ENCODE results near the gene ADAMTS13.
A peak's percentile ranks its signal among the peaks of the same experiment; 100 is the strongest.
"Not testable (repeated sequence)": the region's sequence is repeated elsewhere in the genome, so short reads cannot be mapped to it uniquely, and the experiment has no call there.

The ADAMTS13 gene

DNA sequence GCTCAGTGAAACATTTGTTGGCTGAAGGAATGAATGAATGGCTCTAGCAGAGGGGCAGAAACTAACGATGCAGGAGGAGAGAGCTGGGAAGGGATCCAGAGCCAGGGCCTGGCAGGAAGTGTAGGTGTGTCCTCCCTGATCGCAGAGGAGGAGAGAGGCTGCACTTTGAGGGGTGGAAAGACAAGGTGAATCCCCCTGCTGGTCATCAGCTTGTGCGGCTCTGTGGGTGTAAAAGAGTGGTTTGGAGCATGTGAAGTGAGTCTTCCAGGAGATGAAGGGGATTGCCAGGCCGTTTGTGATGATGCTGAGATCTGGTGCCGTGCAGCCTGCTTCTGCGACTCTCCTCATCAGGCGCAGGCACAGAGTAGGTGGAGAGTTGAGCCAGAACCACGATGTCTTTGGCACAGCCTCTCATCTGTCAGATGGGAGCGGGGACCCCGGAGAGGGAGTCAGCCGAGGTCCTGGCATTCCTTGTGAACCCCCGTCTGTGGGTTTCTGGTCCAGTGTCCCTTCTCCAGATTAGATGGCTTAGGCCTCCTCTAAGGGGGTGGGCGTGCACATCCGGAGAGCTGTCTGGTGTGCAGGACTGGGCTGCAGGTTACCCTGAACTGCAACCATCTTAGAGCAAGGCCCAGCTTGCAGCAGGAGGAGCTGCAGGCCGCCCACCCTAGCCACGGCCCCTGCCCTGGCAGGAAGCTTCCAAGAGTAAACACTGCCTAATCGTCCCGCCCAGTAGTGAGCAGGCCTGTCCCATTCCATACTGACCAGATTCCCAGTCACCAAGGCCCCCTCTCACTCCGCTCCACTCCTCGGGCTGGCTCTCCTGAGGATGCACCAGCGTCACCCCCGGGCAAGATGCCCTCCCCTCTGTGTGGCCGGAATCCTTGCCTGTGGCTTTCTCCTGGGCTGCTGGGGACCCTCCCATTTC, at the start of gene ADAMTS13:
Gene ADAMTS13 (plus strand): TSS at position 753 of the 928 bp plus-strand sequence. CDS start 77 bp downstream, at position 830.
- DNase-seq: peak in 1 of 51 donors; percentile 52

DNA sequence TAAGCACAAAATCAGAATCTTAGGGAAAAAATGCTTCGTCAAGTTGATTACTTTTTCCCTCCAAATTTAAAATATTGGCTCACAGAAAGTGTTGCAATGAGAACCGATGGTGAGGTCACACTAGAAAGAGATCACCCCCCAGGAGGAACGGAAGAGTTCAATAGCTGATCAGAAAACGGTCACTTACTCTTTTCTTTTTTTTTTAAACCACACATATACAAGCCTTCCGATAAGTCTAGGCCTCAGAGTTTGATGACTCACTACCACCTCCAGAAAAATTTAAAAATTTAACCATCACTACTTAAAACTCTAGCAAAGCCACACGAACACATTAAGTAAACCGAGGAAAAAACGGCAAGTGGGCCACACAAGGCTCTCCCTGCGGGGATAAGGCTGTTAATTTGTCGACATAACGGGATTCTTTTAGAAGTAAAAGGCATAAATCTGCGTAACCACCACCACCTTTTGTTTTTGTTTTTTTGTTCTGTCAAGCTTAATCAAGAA, 47.5 kb upstream of the ADAMTS13 start:
- no peak for DNase-seq

DNA sequence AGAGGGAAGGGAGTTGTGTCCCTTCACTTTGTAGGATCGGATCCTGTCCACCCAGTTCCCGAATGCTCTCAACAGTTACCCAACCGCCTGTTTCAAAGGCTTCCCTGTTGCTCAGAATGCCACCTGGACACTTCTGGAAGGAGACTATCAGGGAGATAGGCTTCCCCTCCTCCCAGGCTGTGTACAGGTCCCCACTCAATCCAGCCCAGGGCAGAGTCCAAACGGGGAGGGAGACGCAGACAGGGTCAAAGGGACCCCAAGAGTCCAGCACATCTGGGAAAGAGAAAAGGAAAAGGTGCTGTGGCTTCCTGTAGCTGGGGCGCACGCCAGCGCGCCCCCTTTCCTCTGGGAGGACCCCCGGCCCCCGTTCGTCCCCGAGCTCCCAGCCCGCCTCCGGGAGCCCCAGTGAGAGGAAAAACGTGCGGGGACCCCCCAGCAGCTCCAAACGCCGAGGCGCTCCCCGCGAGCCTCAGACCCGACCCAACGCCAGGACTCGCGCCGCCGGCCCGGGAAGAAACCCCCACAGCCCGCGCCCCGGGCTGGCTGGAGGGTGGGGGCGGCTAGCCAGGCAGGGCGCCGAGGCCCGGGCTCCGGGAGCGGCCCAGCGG, 46.9 kb upstream of the ADAMTS13 start:
- peak in 1 of 51 donors; percentile 28 for DNase-seq

DNA sequence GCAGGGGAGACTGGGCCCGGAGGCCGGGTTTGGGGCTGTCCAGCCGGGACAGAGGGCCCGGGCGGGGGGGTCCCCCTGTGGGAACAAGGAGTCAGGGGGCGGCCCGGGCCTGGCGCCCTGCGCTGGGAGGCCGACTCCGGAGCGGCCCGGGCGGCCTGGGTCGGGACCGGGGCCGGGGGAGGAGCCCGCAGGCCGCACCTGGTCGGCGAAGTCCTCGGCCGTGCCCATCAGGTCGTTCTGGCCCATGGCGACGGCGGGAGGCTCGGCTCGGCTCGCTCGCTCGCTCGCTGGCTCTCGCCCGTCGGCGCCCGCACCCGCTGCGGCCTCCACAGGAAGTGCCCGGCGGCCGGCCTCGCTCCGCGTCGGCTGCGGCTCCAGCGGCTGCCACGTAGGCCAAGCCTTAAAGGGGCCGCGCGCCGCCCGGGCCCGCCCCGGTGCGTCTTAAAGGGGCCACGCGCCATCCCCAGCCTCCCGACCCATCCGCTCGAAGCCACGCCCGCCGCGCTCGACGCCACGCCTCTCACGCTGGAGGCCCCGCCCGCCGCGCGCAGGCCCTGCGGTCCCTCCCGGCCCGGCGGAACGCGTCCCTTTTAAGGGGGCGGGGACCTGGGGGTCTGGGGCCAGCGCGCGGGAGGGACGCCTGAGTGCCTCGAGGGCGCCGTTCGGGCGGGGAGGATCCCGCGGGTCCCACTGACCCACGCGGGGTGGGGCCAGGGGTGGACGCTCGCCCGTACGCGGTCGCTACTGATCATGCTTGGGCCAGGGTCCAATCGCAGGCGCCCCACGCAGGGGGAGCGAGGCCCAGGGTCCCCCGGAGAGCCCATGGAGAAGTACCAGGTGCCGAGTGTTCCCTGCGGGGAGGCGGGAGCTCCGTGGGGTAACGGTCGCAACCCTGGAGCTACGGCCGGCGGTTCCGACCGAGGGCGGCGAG, 46.2 kb upstream of the ADAMTS13 start, which contains the start of the genes STKLD1 and SURF4:
Gene STKLD1 (plus strand): TSS at position 643 of the 931 bp plus-strand sequence. CDS start 108 bp downstream, at position 751.
Gene SURF4 (minus strand): TSS at position 337 of the 931 bp plus-strand sequence. CDS start 91 bp downstream, at position 246.
- peak in 50 of 51 donors; percentile 46 to 98 (median 91) for DNase-seq

DNA sequence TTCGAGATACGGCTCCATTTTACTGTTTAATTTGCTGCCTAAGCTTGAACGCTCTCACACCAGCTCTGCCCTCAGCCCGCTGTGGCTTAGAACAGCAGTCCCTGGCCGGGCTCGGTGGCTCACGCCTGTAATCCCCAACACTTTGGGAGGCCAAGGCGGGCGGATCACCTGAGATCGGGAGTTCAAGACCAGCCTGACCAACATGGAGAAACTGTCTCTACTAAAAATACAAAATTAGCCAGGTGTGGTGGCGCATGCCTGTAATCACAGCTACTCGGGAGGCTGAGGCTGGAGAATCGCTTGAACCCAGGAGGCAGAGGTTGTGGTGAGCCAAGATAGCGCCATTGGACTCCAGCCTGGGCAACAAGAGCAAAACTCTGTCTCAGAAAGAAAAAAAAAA, 44.9 kb upstream of the ADAMTS13 start:
- not testable (repeated sequence) for DNase-seq

DNA sequence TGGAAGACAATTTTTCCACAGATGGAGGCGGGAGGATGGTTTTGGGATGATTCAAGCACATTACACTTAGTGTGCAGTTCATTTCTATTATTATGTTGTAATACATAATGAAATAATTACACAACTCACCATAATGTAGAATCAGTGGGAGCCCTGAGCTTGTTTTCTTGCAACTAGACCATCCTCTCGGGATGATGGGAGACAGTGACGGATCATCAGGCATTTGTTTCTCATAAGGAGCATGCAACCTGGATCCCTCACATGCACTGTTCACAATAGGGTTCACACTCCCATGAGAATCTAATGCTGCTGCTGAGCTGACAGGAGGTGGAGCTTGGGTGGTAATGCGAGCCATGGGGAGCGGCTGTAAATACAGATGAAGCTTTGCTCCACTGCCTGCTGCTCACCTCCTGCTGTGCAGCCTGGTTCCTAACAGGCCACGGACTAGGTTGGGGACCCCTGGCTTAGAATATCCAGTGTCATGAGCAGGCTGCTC, 44.4 kb upstream of the ADAMTS13 start:
- no peak for DNase-seq

DNA sequence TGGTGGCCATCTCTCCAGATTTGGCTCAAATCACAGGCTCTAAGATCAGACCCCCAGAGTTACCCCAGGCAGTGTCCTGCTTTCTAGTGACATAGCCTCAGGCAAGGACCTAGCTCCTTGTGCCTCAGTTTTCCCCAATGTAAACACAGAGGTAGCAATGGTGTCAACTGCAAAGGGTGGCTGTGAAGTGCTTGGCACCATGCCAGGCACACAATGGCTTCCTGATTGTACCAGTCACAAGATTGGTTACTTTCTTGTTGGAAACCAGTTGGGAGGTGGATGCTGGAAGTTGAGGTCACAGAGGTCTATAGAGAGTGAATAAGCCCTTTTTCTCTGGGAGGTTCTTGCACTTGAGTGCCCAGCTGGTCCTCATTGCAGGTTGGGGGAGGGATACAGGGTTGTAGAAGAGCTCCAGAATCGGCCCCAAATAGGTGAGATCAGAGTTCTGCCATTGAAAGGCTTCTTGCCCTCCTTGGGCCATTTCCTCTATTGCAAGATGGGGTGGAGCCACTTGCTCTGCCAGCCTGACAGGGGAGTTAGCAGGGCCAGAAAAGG, 43.7 kb upstream of the ADAMTS13 start:
- no peak for DNase-seq

DNA sequence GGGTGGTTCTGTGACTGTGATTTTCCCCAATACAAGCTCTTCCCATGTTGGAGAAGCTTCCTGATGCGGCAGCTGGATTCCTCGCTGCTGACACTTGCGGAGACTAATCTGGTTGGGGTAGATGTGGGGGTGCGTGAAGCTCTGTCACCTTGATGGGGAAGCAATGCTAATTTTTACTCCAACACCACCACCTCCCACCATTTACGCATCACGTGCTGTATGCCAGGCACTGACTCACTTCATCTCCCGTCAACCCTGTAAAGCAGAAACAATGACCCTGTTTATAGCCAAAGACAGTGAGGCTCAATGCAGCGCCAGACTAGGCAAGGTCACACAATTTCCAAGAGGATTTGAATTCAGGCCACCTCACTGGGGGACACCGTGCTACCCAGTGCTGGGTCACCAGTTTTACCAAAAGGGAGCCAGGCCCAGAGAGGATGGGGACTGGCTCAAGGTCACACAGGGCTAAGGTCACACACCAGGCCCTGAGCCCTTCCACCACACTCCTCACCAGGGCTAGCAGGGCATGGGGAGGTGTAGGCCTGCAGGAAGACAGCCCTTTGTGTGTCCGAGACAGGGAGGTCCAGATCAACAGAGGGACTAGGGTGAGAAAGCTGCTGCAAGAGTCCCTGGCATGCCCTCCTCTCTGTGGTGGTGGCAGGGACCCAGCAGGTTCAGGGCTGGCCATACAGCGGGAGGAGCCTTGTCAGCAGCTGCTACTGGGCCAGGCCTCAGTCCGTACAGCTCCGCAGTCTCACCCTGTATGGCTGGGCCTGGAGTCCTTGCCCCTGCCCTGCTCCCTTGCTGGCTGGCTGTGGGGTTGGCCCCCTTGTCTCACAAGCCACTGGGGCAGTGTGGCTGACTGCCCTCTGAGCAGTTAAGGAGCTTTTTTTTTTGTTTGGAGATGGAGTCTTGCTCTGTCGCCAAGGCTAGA, 42.7 kb upstream of the ADAMTS13 start:
- DNase-seq: peak in 13 of 51 donors; percentile 9 to 66 (median 30)

DNA sequence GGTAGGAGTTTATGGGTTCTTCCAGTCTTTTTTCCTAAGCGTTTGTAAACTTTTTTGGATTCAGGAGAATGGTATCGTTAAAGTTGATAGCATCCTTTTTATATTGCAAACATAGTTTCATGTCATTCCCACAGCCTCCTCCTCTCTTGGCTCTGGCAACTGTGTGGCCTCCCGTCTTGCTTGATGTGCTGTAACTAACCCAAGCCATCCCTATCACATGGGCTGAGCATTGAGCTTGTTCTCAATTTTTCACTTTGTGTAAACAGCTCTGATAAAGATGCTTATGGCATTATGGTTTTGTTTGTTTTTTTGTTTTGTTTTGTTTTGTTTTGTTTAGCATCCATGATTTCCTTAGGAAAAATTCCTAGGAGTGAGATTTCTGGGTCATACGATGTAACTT, 41.4 kb upstream of the ADAMTS13 start:
- DNase-seq: no peak

DNA sequence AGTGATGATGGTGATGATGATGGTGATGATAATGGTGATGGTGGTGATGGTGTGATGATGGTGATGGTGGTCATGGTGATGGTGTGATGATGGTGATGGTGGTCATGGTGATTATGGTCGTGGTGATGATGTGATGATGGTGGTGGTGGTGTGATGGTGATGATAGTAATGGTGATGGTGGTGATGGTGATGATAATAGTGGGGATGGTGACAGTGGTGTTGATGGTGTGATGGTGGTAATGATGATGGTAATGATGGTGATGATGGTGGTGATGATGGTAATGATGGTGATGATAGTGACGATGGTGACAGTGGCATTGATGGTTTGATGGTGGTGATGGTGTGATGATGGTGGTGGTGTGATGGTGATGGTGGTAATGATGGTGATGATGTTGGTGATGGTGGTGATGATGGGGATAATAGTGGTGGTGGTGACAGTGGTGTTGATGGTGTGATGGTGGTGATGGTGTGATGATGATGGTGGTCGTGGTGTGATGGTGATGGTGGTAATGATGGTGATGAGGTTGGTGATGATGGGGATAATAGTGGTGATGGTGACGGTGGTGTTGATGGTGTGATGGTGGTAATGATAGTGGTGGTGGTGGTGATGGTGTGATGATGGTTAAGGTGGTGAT, 39.5 kb upstream of the ADAMTS13 start:
- no peak for DNase-seq

DNA sequence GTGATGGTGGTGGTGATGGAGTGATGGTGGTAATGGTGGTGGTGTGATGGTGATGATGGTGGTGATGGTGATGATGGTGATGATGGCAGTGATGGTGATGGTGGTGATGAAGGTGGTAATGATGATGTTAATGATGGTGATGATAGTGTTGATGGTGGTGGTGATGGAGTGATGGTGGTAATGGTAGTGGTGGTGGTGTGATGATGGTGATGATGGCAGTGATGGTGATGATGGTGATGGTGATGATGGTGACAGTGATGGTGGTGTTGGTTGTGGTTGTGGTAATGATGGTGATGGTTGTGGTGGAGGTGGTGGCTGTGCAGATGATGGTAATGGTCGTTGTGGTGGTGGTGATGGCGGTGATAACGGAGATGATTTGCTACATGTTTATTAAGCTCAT, 38.7 kb upstream of the ADAMTS13 start:
- DNase-seq: no peak

DNA sequence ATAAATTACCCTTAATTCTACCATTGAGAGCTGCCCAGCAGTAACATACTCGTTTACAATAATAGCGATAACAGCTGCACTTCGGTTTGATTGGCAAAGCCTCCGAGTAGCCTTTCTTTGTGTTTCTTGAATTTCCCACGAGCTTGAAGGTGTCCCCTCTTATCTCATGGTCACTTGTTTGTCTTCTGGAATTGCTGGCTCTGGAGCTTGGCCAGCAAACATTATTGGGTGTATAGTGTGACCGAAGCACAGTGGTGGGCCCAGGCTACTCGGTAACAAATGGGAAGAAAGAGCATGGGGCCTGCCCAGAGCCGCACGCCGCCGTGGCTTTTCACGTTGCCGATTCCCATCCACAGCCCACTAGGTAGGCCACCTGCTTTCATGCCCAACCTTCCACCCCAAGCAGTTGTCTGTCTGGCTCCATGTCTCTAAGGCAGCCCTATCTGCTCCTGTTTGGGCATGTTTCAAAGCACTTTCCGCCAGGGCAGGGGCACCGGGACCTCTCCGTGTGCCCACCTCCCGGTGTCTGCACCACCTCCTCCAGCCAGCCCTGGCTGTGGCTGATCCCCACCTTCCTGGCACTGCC, 37.3 kb upstream of the ADAMTS13 start:
- DNase-seq: no peak

DNA sequence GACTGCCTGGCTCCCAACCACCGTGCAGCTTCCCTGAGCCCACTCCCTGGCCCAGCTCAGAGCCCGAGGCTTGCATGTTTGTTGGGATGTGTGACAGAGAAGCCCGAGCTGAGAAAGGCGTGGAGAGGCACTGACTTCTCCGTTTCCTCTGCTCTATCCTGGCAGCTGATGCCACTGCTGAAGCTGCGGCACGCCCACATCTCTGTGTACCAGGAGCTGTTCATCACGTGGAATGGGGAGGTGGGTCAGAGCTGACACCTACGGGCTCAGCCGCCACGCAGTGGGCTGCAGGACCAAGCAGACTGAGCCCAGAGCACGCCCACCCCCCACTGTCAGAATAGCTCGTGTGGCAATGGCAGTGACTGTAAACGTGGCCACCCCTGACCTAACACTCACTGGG, 36.7 kb upstream of the ADAMTS13 start:
- DNase-seq: peak in 1 of 51 donors; percentile 46

DNA sequence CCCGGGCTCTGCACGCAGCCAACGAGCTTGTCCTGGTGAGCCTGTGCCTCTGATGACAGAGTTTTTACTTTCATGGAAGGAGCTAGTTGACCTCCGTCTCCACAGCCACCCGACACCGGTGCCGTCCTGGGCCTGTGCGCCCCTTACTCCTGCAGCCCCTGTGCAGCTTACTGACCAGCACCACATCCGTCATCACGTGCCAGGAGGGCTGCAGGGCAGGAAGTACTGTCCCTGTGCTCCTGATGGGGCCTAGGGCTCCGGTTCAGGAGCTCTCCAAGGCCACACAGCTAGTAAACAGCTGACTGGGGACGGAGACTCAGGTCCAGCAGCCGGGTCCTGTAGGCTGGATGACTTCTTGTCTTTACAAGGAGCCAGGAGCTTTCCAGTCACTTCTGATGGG, 35.8 kb upstream of the ADAMTS13 start:
- no peak for DNase-seq

DNA sequence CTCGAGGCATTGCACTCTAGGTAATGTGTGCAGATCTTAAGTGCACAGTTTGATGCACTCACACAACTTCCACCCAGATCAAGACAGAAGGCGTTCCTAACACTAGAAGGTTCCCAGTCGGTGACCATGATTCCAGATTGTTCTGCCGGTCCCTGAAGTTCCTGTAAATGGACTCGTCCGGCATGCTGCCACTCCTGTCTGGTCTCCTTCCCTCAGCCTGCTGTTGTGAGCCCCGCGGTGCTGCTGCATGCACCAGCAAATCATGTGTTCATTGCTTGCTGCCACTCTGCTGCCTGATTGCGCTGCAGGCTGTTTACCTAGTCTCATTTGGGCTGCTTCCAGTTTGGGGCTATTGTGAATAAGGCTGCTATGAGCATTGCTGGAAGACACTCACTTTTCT, 34.5 kb upstream of the ADAMTS13 start:
- no peak for DNase-seq

DNA sequence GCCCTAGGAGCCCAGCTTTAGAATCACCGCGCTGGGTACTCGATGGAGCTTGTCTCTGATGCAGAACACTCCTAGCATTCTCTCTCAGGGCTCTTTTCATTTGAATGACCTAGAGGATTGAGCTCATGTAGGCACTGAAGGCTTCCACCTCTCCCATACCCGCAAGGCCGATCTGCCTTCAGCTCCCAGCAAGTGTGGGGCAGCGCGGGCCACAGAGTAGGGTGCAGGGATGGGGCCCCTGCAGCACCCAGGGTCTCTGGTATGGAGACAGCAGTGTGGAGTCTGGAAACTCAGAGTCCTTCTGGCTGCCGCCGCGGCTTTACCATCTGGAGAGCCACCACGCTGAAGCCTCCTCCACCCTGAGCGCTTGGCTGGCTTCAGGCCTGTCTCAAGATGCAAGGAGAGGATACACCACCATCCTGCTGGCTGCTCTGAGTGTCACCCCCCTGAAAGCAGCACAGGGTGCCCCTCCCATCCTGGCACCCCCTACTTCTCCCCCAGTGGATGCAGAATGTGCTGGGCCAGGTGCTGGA, 33.1 kb upstream of the ADAMTS13 start:
- DNase-seq: no peak

DNA sequence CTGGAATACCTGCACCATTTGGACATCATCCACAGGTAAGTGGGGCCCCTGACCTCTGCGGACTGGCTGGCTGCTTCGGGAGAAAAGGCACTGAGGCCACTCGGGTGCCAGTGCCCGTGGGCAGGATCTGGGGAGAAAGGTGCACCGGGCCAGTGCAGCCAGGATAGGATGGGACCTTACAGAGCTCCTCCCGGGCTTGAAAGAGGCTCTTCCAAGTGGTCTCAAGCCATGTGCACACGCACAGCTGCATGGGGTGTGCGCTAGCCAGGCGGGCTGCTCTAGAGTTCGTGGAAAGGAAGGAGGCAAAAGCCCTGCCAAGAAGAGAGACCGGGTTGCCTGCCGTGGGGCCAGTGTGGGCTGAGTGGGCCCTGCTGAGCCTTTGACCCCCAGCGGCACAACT, 32.6 kb upstream of the ADAMTS13 start:
- DNase-seq: no peak

DNA sequence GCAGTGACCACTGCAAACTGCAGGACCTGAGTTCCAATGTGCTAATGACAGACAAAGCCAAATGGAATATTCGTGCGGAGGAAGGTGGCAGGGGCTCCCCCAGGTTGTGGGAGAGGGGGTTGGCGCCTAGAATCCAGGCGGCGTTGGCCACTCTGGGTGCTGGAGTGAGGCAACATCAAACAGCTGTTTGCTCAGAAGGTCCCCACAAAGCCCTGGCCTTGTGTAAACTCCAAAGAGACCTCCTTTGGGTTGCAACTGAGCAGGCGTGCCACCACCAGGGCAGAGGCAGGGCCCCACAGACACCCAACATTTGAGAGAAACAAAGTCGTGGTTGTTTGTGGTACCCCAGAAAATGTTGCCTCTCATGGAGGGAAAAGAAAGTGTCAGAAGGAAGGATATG, 31.5 kb upstream of the ADAMTS13 start:
- no peak for DNase-seq

Data from hypothalamus (tissue), 51 donors.